Hematopoietic multipotent progenitor cell treated with erythropoietin and hydrocortisone succinate and interleukin-3 and kit ligand, for 17 days (in vitro differentiated cells): Measurements from ENCODE around the gene ATP8A2.
"Not testable (repeated sequence)": the region's sequence is repeated elsewhere in the genome, so short reads cannot be mapped to it uniquely, and the experiment has no call there.

ENCODE experiments used
- DNase-seq: peaks from one replicate; pipeline ENCODE4 v3.0.0-alpha.2; 2015; ENCODE audit warnings: low spot score

The ATP8A2 gene

DNA sequence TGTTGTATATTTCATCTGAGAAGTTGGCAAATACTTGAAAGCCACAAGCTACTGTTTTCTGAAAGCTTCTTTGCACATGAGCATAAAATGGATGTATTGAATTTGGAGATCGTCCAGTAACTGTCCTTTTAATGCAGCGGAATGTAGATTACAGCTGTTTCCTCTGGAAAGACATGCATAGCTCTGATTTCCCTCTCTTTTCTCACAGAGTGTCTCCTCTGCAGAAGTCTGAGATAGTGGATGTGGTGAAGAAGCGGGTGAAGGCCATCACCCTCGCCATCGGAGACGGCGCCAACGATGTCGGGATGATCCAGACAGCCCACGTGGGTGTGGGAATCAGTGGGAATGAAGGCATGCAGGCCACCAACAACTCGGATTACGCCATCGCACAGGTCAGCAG lies 397.1 kb downstream of the ATP8A2 start:
- DNase-seq, result no peak

DNA sequence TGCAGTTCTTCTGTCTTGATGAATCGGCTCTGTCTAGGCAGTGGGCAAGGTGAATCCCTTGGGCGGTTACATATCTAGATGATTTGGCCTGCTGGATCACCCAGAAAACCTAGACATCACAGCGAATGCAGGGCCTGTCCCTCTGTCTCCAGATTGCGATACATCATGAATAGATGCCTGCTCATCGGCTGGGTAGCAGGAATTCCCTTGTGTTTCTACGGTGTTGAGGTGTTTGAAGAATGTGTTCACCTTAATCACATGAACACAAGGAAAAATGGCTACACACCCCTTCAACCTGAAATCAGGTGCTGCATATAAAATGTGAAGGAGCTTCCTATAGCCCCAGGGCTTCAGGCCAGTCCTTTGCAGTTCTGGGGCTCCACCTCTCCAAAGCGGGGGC lies 398.8 kb downstream of the ATP8A2 start:
- DNase-seq, result no peak

DNA sequence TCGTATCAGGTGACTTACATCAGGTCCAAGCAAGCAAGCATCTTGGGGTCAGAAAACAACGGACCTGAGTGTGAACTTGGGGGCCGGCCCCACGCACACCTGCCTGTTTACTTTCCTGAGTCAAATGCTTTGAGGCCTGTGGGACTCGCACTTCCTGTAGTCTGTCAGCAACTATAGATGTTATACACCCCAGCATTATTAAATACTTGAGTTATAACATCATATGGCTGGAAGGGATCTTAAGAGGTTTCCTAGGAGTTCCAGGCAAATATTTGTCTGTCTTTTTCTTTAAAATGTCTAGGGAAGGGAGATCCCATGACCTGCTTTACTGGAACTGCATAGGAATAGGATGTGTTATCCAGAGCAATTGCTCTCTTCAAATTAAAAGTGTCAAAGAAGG lies 399.4 kb downstream of the ATP8A2 start:
- no peak for DNase-seq

GRCh38 chr13:25771641-25772478 lies 400.1 kb downstream of the ATP8A2 start:
- DNase-seq, result no peak

GRCh38 chr13:25772534-25772933 lies 400.8 kb downstream of the ATP8A2 start:
- not testable (repeated sequence) for DNase-seq

- not testable (repeated sequence) for DNase-seq
These were observed 402.3 kb downstream of the ATP8A2 start for GRCh38 chr13:25774056-25774455.

GRCh38 chr13:25775275-25775674 lies 403.5 kb downstream of the ATP8A2 start:
- DNase-seq, result no peak

DNA sequence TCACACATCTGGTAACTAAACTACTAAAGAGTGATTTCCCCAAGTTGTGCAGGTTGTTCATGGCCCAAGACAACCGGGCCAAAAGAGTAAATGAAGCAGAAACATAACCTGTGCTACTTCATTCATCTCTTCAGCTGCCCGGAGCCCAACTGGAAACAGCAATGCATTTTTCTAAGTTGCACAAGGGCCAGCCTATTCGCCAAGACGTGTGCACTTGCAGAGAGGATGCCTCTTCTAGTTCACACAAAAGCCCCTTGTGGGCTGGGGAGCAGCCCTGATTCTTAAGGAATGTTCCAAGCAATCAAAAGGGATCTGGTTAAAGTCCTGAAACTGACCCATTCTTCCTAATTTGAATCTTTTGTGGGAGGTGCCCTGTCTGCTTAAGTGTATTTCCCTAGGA lies 404.2 kb downstream of the ATP8A2 start:
- DNase-seq, result no peak

DNA sequence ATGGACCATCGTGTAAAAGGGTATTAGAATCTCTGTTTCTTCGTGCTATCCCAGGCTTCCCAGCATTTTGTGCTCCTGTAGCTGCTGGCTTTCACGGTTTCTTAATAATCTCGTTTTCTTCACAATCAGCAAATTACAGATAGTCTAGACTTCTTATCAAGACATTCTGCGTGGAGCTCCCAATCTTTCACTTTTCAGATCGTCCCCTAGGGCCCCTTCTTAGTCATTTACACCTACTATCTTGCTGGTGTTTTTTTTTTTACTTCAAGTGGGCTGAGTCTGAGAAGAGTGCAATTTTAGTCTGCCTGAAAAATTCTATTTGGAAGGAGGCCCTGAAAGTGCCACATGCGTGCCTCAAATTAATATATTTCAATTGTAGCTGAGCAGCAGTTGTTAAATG lies 404.9 kb downstream of the ATP8A2 start:
- DNase-seq, result no peak

DNA sequence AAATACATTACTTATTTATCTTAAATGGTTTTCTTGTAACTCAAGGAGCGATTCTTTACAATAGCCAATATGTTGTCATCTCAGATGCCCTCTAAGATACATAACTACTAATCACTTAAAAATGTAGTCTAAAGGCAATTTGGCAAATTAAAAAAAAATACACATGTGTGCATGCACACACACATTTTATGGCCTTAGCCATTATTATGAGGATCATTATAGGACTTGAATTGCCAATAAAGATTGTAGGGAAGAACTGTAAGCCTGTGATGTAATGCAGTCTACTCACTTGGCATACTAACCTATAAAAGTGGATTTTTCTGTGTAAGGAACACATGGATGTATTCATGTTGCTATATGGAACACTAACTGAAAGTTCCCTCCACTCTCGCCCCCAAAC lies 405.7 kb downstream of the ATP8A2 start:
- DNase-seq, result no peak

DNA sequence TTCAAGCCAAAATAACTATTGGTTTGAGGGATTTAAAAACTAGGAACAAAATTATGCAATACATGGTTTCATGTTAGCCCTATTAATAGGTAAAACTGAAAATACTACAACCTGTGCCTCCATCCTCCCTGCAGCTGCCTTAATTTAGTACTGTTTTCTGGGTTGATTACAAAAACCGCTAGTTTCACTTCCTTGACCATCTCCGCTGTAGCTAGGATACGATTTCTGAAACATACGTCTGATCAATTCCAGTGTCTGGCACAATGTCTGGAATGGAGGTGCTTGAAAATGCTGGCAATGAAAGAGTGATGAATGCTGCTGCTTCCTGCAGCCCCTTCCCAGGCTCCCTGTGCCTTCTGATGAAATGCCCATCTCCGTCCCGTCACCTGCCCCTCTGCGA lies 406.6 kb downstream of the ATP8A2 start:
- no peak for DNase-seq

GRCh38 chr13:25778808-25779305 lies 407.1 kb downstream of the ATP8A2 start:
- no peak for DNase-seq

DNA sequence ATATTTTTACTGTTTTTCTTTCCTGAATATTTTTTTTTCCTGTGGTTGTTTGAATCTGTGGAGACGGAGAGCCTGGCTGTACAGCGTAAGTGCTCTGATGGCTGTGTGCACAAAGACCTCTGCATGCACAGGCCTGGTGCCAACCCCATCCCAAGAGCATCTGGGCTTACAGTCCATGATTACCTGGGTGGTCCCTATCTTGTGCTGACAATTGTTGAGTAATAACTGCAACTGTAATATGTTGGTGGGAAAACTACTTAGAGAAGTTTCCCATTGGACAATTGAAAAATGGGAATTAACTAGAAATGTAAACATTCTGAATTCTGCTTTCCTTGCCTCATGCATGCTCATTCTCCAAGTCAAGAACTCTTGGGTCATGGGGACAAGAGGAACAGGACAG lies 411.3 kb downstream of the ATP8A2 start:
- DNase-seq, result no peak

GRCh38 chr13:25783601-25784024 lies 411.8 kb downstream of the ATP8A2 start:
- DNase-seq, result no peak

- DNase-seq, result no peak
These were observed 412.3 kb downstream of the ATP8A2 start for GRCh38 chr13:25784119-25784518.

GRCh38 chr13:25790137-25790536 lies 418.4 kb downstream of the ATP8A2 start:
- not testable (repeated sequence) for DNase-seq

GRCh38 chr13:25795277-25795676 lies 423.5 kb downstream of the ATP8A2 start:
- DNase-seq, result no peak

DNA sequence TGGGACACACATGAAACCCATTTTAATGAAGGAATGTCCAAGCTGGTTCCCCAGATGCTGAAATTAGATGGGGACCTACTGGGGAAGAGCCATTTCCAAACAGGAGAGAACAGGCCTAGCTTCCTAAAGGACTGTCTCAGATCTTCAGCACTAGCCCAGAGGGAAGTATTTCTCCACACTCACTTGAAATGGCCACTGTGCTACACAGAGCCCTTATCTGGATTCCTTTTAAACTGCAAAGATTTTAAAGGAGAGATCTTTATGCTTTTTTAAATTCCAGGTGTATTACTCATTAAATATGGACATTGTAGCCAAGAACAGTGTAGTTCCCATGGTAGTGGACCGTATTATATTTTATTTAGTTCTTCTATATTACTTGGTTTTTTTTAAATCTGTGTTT lies 424.7 kb downstream of the ATP8A2 start:
- DNase-seq, result no peak

GRCh38 chr13:25798998-25799397 lies 427.2 kb downstream of the ATP8A2 start:
- no peak for DNase-seq

- DNase-seq, result no peak
These were observed 428.7 kb downstream of the ATP8A2 start for GRCh38 chr13:25800523-25800922.

- no peak for DNase-seq
These were observed 430.8 kb downstream of the ATP8A2 start for GRCh38 chr13:25802579-25802978.

DNA sequence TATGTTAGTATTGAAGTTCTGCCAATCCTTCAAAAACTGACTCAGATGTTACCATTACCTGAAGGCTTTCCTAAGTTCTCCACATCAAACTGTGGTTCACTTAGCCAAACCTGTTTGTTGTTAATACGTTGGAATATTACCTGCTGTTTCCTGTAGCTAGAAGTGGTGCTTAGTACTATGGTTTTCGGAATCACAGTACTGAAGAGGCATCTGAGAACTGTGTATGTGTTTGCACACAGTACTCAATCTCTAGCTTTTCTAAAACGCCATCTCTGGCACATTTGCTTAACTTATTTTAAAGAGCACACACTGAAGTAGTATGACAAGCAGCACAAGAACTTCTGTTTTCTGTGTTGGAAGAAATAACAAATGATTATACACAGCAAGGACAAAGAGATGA lies 431.9 kb downstream of the ATP8A2 start:
- no peak for DNase-seq

DNA sequence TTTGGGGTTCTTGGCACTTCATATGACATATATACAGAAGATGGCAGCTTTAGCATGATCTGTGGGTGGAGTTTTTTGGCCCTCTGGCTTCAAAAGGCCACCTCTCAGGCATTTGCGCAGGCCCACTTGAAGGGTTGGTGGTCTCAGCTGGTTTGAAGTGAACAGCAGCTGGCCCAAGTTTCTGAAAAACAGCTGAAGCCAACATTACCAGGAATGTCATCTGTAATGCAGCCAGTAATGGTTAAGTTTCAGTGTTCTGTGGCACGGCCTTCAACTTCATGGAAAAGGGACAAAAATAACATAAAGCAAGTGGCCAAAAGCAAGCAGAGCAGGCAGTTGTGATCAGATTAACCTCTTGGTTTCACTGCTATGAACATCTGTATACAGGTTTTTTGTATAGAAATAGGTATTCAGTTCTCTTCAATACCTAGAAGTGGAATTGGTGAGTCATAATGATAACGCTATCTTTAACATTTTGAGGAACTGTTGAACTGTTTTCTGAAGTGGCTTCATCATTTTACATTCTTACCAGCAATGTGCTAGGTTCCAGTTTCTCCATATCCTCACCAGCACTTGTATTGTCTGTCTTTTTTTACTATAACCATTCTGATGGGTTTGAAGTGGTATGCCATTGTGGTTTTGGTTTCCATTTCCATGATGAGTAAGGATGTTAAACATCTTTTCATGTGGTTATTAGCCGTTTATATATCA lies 434.6 kb downstream of the ATP8A2 start:
- no peak for DNase-seq
